CD14-positive monocyte (primary cell): ENCODE data around the gene RAI14. TPM values are rescaled to one million over a fixed set of nuclear protein-coding genes. Genes with fewer than 3 reads are reported as not detected.
A peak's percentile ranks its signal among the peaks of the same experiment; 100 is the strongest.

Experiments used
- DNase-seq, 3 donors: peaks; one replicate each; pipeline ENCODE4 v3.0.0-alpha.2; 2011 to 2022
- H2AFZ ChIP-seq: 2 replicates; pipeline ENCODE4 v1.6.0; 2012; ENCODE audit warnings: mild to moderate bottlenecking, low read depth, low read length, inconsistent platforms; ENCODE audit not compliant: insufficient read depth, poor library complexity, severe bottlenecking
- H3K27ac ChIP-seq, 2 donors: 1 replicate in 1 of 2; 2 replicates in 1 of 2; pipeline ENCODE4 v1.5.1; 2012 to 2013; ENCODE audit warnings: low read length in 2 of 2, control low read depth in 1 of 2, inconsistent platforms in 1 of 2, low read depth in 1 of 2, mild to moderate bottlenecking in 1 of 2
- H3K27me3 ChIP-seq, 2 donors: one replicate each; pipeline versions ENCODE4 v1.6.0 to v1.6.1; 2011 to 2013; ENCODE audit warnings: low read length in 2 of 2; ENCODE audit not compliant: control insufficient read depth in 2 of 2, insufficient read depth in 2 of 2
- H3K36me3 ChIP-seq, 2 donors: replicated peaks in 1 of 2; 1 replicate in 1 of 2; 2 replicates in 1 of 2; pipeline versions ENCODE4 v1.5.1 to v1.6.1; 2012 to 2013; ENCODE audit warnings: low read length in 2 of 2, control low read depth in 1 of 2, inconsistent platforms in 1 of 2, mild to moderate bottlenecking in 1 of 2; ENCODE audit not compliant: insufficient read depth in 2 of 2, control insufficient read depth in 1 of 2
- H3K4me1 ChIP-seq, 2 donors: 1 replicate in 1 of 2; 2 replicates in 1 of 2; pipeline versions ENCODE4 v1.5.1 to v1.6.1; 2012 to 2013; ENCODE audit warnings: low read length in 2 of 2, control low read depth in 1 of 2, inconsistent platforms in 1 of 2, mild to moderate bottlenecking in 1 of 2, moderate library complexity in 1 of 2; ENCODE audit not compliant: insufficient read depth in 2 of 2, control insufficient read depth in 1 of 2
- H3K4me2 ChIP-seq: replicated peaks from 2 replicates; pipeline ENCODE3; 2012; ENCODE audit warnings: low read length, moderate library complexity, mild to moderate bottlenecking; ENCODE audit not compliant: poor library complexity, severe bottlenecking; ENCODE audit errors: extremely low read depth
- H3K4me3 ChIP-seq, 3 experiments: fragments of 200-600 bp in 1 of 3; sonication (generic) in 1 of 3; replicated peaks in 1 of 3; 1 replicate in 2 of 3; 2 replicates in 1 of 3; pipeline ENCODE4 v1.5.1; 2011 to 2013; ENCODE audit warnings: low read length in 3 of 3, mild to moderate bottlenecking in 3 of 3, control low read depth in 2 of 3, low read depth in 2 of 3, inconsistent platforms in 1 of 3, moderate library complexity in 1 of 3
- H3K79me2 ChIP-seq: 2 replicates; pipeline ENCODE4 v1.6.0; 2012; ENCODE audit warnings: mild to moderate bottlenecking, control low read depth, inconsistent platforms, low read length, moderate library complexity; ENCODE audit not compliant: insufficient read depth
- H3K9ac ChIP-seq: 2 replicates; pipeline ENCODE4 v1.6.0; 2017; ENCODE audit warnings: low read length, mild to moderate bottlenecking; ENCODE audit not compliant: insufficient read depth, poor library complexity, severe bottlenecking
- H3K9me3 ChIP-seq, 2 donors: replicated peaks in 1 of 2; 1 replicate in 1 of 2; 2 replicates in 1 of 2; pipeline versions ENCODE4 v1.5.1 to v1.6.1; 2012 to 2013; ENCODE audit warnings: low read length in 2 of 2, control low read depth in 1 of 2; ENCODE audit not compliant: control insufficient read depth in 1 of 2, insufficient read depth in 1 of 2
- H4K20me1 ChIP-seq: 2 replicates; pipeline ENCODE4 v1.6.0; 2012; ENCODE audit warnings: mild to moderate bottlenecking, low read length, control low read depth, moderate library complexity; ENCODE audit not compliant: insufficient read depth
- H3K27ac Mint-ChIP-seq, 7 donors: one replicate each; pipeline ENCODE4 v1.8.0; 2020; ENCODE audit warnings: mild to moderate bottlenecking in 7 of 7, mixed read lengths in 7 of 7, moderate library complexity in 6 of 7, inconsistent platforms in 2 of 7
- H3K27me3 Mint-ChIP-seq, 3 donors: one replicate each; pipeline ENCODE4 v1.8.0; 2021 to 2022; ENCODE audit warnings: low read depth in 3 of 3, mild to moderate bottlenecking in 3 of 3, mixed read lengths in 3 of 3, moderate library complexity in 3 of 3, inconsistent platforms in 1 of 3
- H3K36me3 Mint-ChIP-seq, 2 donors: one replicate each; pipeline ENCODE4 v1.8.0; 2020; ENCODE audit warnings: mixed read lengths in 2 of 2, inconsistent platforms in 1 of 2, mild to moderate bottlenecking in 1 of 2
- H3K4me1 Mint-ChIP-seq: one replicate; pipeline ENCODE4 v1.8.0; 2020; ENCODE audit warnings: mild to moderate bottlenecking, mixed read lengths
- H3K4me3 Mint-ChIP-seq, 2 donors: one replicate each; pipeline ENCODE4 v1.8.0; 2020; ENCODE audit warnings: mild to moderate bottlenecking in 2 of 2, mixed read lengths in 2 of 2, moderate library complexity in 1 of 2
- H3K9me3 Mint-ChIP-seq, 7 donors: one replicate each; pipeline ENCODE4 v1.8.0; 2020 to 2022; ENCODE audit warnings: mixed read lengths in 7 of 7, mild to moderate bottlenecking in 6 of 7, moderate library complexity in 6 of 7, inconsistent platforms in 2 of 7
- WGBS: methylation state at CpG from one replicate; pipeline ENCODE4 v1.1.5; 2013; ENCODE audit warnings: missing lambda C conversion rate; ENCODE audit not compliant: insufficient coverage; 5-methylcytosine and 5-hydroxymethylcytosine counted together
- intact Hi-C, 2 donors: fragments of 100-400 bp; cut with micrococcal nuclease; formaldehyde crosslinking; loops; one replicate each; pipeline versions ENCODE4 v1.15.0 to v1.15.1; 2023
- polyA plus RNA-seq, 3 donors: library from polyadenylated mRNA; depleted of rRNA in 1 of 3; unstranded in 2 of 3; stranded (reverse) in 1 of 3; fragments of 300-500 nt in 2 of 3; fragments of >200 nt in 1 of 3; fragmentation: Illumina TruSeq in 2 of 3; gene quantifications; 1 replicate in 2 of 3; 2 replicates in 1 of 3; pipeline ENCODE4 v1.2.3, GENCODE V29; 2012 to 2021
- TF ChIP-seq, protein P1 (sequence below): fragments of 200-600 bp; IDR thresholded peaks from one replicate; pipeline ENCODE4 v1.8.0; 2022; ENCODE audit warnings: antibody characterized with exemption, mild to moderate bottlenecking

RAI14 gene
- polyA plus RNA-seq, 3 donors = 0.08 TPM; not detected in 2

DNA sequence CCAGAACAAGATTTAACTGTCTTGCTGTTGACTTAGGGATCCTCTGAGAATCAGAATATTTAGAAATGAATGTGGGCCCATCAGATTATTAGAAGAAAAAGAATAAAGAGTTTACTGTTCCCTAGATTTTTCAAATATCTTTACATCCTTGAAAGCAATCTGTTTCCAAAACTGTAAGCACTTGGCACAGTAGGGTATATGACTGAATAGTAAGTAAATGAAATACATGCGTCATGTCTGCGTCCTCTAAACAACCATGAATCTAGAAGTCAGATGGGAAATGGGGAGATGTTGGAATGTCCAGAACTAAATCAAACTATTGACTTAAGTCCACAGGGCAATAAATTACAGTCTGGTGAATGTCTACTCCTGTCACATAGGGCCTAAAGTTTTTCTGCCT is 209.0 kb downstream of the RAI14 start:
- Histone ChIP-seq H3K79me2 (no peaks in the 10 kb centered on the region), H3K36me3 (no peaks in the 10 kb centered on the region), H3K9me3 (no peaks in the 10 kb centered on the region), H3K27me3 (no peaks in the 10 kb centered on the region), H3K4me1 (no peaks in the 10 kb centered on the region), H2AFZ (no peak overlapping the region), H3K4me2 (no peak overlapping the region), H3K27ac (no peak overlapping the region), H3K9ac (no peak overlapping the region), H4K20me1 (no peaks in the 10 kb centered on the region), H3K4me3 (no peak overlapping the region)
- TF ChIP-seq, protein P1, sequence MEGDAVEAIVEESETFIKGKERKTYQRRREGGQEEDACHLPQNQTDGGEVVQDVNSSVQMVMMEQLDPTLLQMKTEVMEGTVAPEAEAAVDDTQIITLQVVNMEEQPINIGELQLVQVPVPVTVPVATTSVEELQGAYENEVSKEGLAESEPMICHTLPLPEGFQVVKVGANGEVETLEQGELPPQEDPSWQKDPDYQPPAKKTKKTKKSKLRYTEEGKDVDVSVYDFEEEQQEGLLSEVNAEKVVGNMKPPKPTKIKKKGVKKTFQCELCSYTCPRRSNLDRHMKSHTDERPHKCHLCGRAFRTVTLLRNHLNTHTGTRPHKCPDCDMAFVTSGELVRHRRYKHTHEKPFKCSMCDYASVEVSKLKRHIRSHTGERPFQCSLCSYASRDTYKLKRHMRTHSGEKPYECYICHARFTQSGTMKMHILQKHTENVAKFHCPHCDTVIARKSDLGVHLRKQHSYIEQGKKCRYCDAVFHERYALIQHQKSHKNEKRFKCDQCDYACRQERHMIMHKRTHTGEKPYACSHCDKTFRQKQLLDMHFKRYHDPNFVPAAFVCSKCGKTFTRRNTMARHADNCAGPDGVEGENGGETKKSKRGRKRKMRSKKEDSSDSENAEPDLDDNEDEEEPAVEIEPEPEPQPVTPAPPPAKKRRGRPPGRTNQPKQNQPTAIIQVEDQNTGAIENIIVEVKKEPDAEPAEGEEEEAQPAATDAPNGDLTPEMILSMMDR = no peak
- H3K4me3 Mint-ChIP-seq = no peak overlapping the region
- no peaks in the 10 kb centered on the region for H3K36me3 Mint-ChIP-seq
- DNase-seq = no peak
- WGBS = no CpG with 5 or more reads among the region's 2 CpGs
- no peaks in the 10 kb centered on the region for H3K9me3 Mint-ChIP-seq
- no peaks in the 10 kb centered on the region for H3K4me1 Mint-ChIP-seq
- no peak overlapping the region for H3K27ac Mint-ChIP-seq
- intact Hi-C loops = no loop called here
- H3K27me3 Mint-ChIP-seq = no peaks in the 10 kb centered on the region

DNA sequence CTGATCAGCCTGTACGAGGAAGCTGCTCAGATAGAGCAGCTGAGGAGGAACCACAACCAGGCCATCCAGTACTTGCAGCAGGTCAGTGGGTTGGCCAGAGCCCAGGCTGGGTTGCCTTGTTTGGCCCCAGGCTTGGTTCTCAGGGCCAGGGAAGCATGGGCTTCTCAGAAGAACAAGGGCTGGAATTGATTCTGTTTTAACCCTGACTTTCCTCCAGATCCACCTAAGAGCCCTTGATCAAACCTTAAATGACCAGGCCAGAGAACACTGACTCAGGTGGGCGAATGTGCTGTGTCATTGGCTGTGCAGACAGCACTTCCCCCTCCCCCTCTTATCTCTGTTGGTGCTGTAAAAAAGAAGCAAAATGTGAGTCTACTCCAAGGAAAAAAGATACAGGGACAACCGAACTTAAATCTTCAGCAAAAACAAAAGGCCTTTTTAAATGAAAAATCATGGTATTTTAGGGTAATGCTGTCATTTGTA is 210.9 kb downstream of the RAI14 start:
- TF ChIP-seq, protein P1 = no peak
- Mint-ChIP-seq H3K36me3 (no peaks in the 10 kb centered on the region), H3K4me3 (no peak overlapping the region), H3K27me3 (no peaks in the 10 kb centered on the region), H3K9me3 (no peaks in the 10 kb centered on the region), H3K27ac (peak overlapping the region in 1 of 7 donors; percentile 30), H3K4me1 (no peaks in the 10 kb centered on the region)
- no peak overlapping the region for H3K4me2 ChIP-seq
- no peak overlapping the region for H2AFZ ChIP-seq
- no peaks in the 10 kb centered on the region for H3K4me1 ChIP-seq
- intact Hi-C loops = no loop called here
- H3K36me3 ChIP-seq = no peaks in the 10 kb centered on the region
- DNase-seq = no peak
- H3K27me3 ChIP-seq = no peaks in the 10 kb centered on the region
- H3K4me3 ChIP-seq = no peak overlapping the region
- WGBS = 21% methylated on average over 1 of the region's 3 CpGs
- no peaks in the 10 kb centered on the region for H4K20me1 ChIP-seq
- no peaks in the 10 kb centered on the region for H3K9me3 ChIP-seq
- no peaks in the 10 kb centered on the region for H3K79me2 ChIP-seq
- no peak overlapping the region for H3K9ac ChIP-seq
- H3K27ac ChIP-seq = no peak overlapping the region
